GM12892 (cell line): ENCODE results near the gene ZFP57.

Experiments used
- POLR2A ChIP-seq: IDR thresholded peaks from 2 replicates; pipeline ENCODE4 v1.6.1; 2011; ENCODE audit warnings: low read depth, low read length, control low read depth
- POLR2AphosphoS5 ChIP-seq: IDR thresholded peaks from 2 replicates; pipeline ENCODE4 v1.6.1; 2011; ENCODE audit warnings: low read depth, low read length, control low read depth
- TAF1 ChIP-seq: IDR thresholded peaks from 2 replicates; pipeline ENCODE4 v1.6.1; 2011; ENCODE audit warnings: low read depth, mild to moderate bottlenecking, control low read depth, low read length, borderline replicate concordance

GRCh38 chr6:29679962-29680361 lies 990 bp downstream of the ZFP57 start:
- TF ChIP-seq POLR2A (no peak), POLR2AphosphoS5 (no peak), TAF1 (no peak)
